CD4-positive, alpha-beta T cell (primary cell): ENCODE data around the gene GPI. TPM values are rescaled to one million over a fixed set of nuclear protein-coding genes. Genes with fewer than 3 reads are reported as not detected.

ENCODE experiments used
- ATAC-seq: fragments of 200-7000 bp; cut with Tn5 transposase; one replicate; pipeline ENCODE4 v1.10.0; 2022; ENCODE audit warnings: mild to moderate bottlenecking; ENCODE audit not compliant: poor library complexity
- CTCF ChIA-PET: fragments of 350-600 bp; sonication (Branson Sonifier 250); formaldehyde crosslinking; loops from one replicate; lab custom pipeline; 2021; ENCODE audit warnings: antibody characterized with exemption, inconsistent platforms; lab: Charles Lee
- POLR2A ChIA-PET: fragments of 350-600 bp; sonication (Branson Sonifier 250); formaldehyde crosslinking; loops from one replicate; lab custom pipeline; 2021; ENCODE audit warnings: antibody characterized with exemption, inconsistent platforms; lab: Charles Lee
- DNase-seq, 14 experiments: peaks; one replicate each; pipeline ENCODE4 v3.0.0-alpha.2; 2013 to 2020; ENCODE audit warnings: mixed read lengths in 2 of 14
- H3K27ac ChIP-seq, 2 donors: one replicate each; pipeline versions ENCODE4 v1.5.1 to v1.7.0; 2013; ENCODE audit warnings: low read length in 2 of 2, low read depth in 1 of 2, mild to moderate bottlenecking in 1 of 2
- H3K27me3 ChIP-seq, 2 experiments: 1 replicate in 1 of 2; 2 replicates in 1 of 2; pipeline versions ENCODE4 v1.6.1 to v1.7.0; 2013; ENCODE audit warnings: low read length in 2 of 2, control low read depth in 1 of 2, mild to moderate bottlenecking in 1 of 2, moderate library complexity in 1 of 2; ENCODE audit not compliant: insufficient read depth in 2 of 2, control insufficient read depth in 1 of 2
- H3K36me3 ChIP-seq: one replicate; pipeline ENCODE4 v1.6.1; 2013; ENCODE audit warnings: low read length, control low read depth; ENCODE audit not compliant: insufficient read depth
- H3K4me1 ChIP-seq: one replicate; pipeline ENCODE4 v1.6.1; 2013; ENCODE audit warnings: low read length, control low read depth; ENCODE audit not compliant: insufficient read depth
- H3K4me3 ChIP-seq: one replicate; pipeline ENCODE4 v1.5.1; 2013; ENCODE audit warnings: mild to moderate bottlenecking, low read length, moderate library complexity
- H3K9me3 ChIP-seq, 2 experiments: 1 replicate in 1 of 2; 2 replicates in 1 of 2; pipeline versions ENCODE4 v1.6.1 to v1.7.0; 2013; ENCODE audit warnings: low read length in 2 of 2, mild to moderate bottlenecking in 2 of 2, control low read depth in 1 of 2, moderate library complexity in 1 of 2; ENCODE audit not compliant: control insufficient read depth in 1 of 2, insufficient read depth in 1 of 2
- H3K27ac Mint-ChIP-seq: one replicate; pipeline ENCODE4 v1.8.0; 2020; ENCODE audit warnings: mixed read lengths
- H3K27me3 Mint-ChIP-seq: one replicate; pipeline ENCODE4 v1.8.0; 2021; ENCODE audit warnings: mixed read lengths
- H3K36me3 Mint-ChIP-seq: one replicate; pipeline ENCODE4 v1.8.0; 2021; ENCODE audit warnings: low read depth, mixed read lengths
- H3K4me1 Mint-ChIP-seq: one replicate; pipeline ENCODE4 v1.8.0; 2021; ENCODE audit warnings: low read depth, mixed read lengths
- H3K4me3 Mint-ChIP-seq: one replicate; pipeline ENCODE4 v1.8.0; 2020; ENCODE audit warnings: mild to moderate bottlenecking, mixed read lengths
- H3K9me3 Mint-ChIP-seq: one replicate; pipeline ENCODE4 v1.8.0; 2020; ENCODE audit warnings: mixed read lengths
- intact Hi-C, 2 experiments: fragments of 100-400 bp; cut with DNase I in 1 of 2; cut with micrococcal nuclease in 1 of 2; formaldehyde crosslinking; loops; one replicate each; pipeline versions ENCODE4 v1.15.1 to v1.9.0; 2023 to 2025; cut with DNase I, micrococcal nuclease
- total RNA-seq, 174 experiments: library from RNA in 2 of 174; stranded (reverse) in 2 of 174; gene quantifications; one replicate each; pipeline ENCODE4 v1.2.3 and lab custom pipeline; 2021 to 2026
- TF ChIP-seq, protein P1 (sequence below): fragments of 200-600 bp; IDR thresholded peaks from one replicate; pipeline ENCODE4 v1.8.0; 2022; ENCODE audit warnings: antibody characterized with exemption, mild to moderate bottlenecking

GPI gene
- total RNA-seq, 2 experiments from 2014 or later = 85.0 to 86.0 TPM

GRCh38 chr19:34370983-34371382 lies 6.0 kb downstream of the GPI start:
- Histone ChIP-seq H3K9me3 (no peaks in the 10 kb centered on the region), H3K4me3 (no peak overlapping the region), H3K36me3 (peaks cover 70% of the 10 kb centered on the region), H3K27me3 (no peaks in the 10 kb centered on the region), H3K27ac (no peak overlapping the region), H3K4me1 (peaks cover 24% of the 10 kb centered on the region)
- intact Hi-C loops = no loop called here
- CTCF ChIA-PET = interaction anchor here (0.8 to 1.9 kb wide), 2 partner anchors 12 to 59 kb away, joined by 3 to 5 read pairs; no protein-coding TSS in a partner anchor
- DNase-seq (no peak), ATAC-seq (no peak)
- TF ChIP-seq, protein P1, sequence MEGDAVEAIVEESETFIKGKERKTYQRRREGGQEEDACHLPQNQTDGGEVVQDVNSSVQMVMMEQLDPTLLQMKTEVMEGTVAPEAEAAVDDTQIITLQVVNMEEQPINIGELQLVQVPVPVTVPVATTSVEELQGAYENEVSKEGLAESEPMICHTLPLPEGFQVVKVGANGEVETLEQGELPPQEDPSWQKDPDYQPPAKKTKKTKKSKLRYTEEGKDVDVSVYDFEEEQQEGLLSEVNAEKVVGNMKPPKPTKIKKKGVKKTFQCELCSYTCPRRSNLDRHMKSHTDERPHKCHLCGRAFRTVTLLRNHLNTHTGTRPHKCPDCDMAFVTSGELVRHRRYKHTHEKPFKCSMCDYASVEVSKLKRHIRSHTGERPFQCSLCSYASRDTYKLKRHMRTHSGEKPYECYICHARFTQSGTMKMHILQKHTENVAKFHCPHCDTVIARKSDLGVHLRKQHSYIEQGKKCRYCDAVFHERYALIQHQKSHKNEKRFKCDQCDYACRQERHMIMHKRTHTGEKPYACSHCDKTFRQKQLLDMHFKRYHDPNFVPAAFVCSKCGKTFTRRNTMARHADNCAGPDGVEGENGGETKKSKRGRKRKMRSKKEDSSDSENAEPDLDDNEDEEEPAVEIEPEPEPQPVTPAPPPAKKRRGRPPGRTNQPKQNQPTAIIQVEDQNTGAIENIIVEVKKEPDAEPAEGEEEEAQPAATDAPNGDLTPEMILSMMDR = no peak
- no peak overlapping the region for H3K4me3 Mint-ChIP-seq
- H3K27ac Mint-ChIP-seq = no peak overlapping the region
- peaks cover 75% of the 10 kb centered on the region for H3K36me3 Mint-ChIP-seq
- POLR2A ChIA-PET = no interaction called here
- no peaks in the 10 kb centered on the region for H3K27me3 Mint-ChIP-seq
- peaks cover 33% of the 10 kb centered on the region for H3K4me1 Mint-ChIP-seq
- H3K9me3 Mint-ChIP-seq = no peaks in the 10 kb centered on the region

GRCh38 chr19:34373601-34374288 lies 8.7 kb downstream of the GPI start:
- TF ChIP-seq, protein P1 = no peak
- H3K9me3 ChIP-seq = no peaks in the 10 kb centered on the region
- no peaks in the 10 kb centered on the region for H3K27me3 Mint-ChIP-seq
- peaks cover 10% of the 10 kb centered on the region for H3K4me1 Mint-ChIP-seq
- no peak overlapping the region for H3K4me3 ChIP-seq
- no peak for DNase-seq
- no peak overlapping the region for H3K4me3 Mint-ChIP-seq
- POLR2A ChIA-PET = no interaction called here
- no peaks in the 10 kb centered on the region for H3K27me3 ChIP-seq
- no peak for ATAC-seq
- peaks cover 68% of the 10 kb centered on the region for H3K36me3 Mint-ChIP-seq
- peaks cover 4% of the 10 kb centered on the region for H3K4me1 ChIP-seq
- H3K9me3 Mint-ChIP-seq = no peaks in the 10 kb centered on the region
- no peak overlapping the region for H3K27ac ChIP-seq
- CTCF ChIA-PET = interaction anchor here (1.1 kb wide), 1 partner anchor 14 kb away, joined by 5 read pairs; no protein-coding TSS in a partner anchor
- intact Hi-C loops = no loop called here
- no peak overlapping the region for H3K27ac Mint-ChIP-seq
- H3K36me3 ChIP-seq = peaks cover 66% of the 10 kb centered on the region

DNA sequence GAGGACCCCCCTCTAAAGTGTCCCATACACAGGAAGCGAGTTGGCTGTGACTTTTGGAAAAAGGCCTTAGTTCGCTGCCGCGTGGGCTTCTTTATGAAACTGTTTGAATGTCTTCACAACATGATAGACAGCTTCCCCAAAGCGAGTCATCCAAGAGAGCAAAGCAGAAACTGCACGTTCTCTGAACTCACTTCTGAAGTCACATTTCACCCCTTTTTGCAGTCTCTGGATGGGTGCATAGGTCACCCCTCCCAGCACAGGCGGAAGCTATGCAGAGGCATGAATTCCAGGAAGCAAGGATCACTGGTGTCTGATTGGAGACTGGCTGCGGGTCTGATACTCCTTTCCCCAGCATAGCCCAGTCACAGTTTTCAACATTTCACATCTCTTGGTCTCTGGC lies 10.6 kb downstream of the GPI start:
- Histone ChIP-seq H3K9me3 (no peaks in the 10 kb centered on the region), H3K27me3 (no peaks in the 10 kb centered on the region), H3K4me1 (no peaks in the 10 kb centered on the region), H3K4me3 (no peak overlapping the region), H3K36me3 (peaks cover 66% of the 10 kb centered on the region), H3K27ac (no peak overlapping the region)
- Mint-ChIP-seq H3K4me3 (no peak overlapping the region), H3K27ac (no peak overlapping the region), H3K9me3 (no peaks in the 10 kb centered on the region), H3K27me3 (no peaks in the 10 kb centered on the region), H3K36me3 (peaks cover 62% of the 10 kb centered on the region), H3K4me1 (peaks cover 10% of the 10 kb centered on the region)
- TF ChIP-seq, protein P1 = no peak
- intact Hi-C loops = no loop called here
- no peak for ATAC-seq
- CTCF ChIA-PET = interaction anchor here (0.7 kb wide), 1 partner anchor 211 kb away, joined by 3 read pairs; no protein-coding TSS in a partner anchor
- POLR2A ChIA-PET = interaction anchor here (0.6 kb wide), 1 partner anchor 257 kb away, joined by 3 read pairs; no protein-coding TSS in a partner anchor
- no peak for DNase-seq
